Osteocyte (in vitro differentiated cells): ENCODE data around the gene BCAS4. TPM values are rescaled to one million over a fixed set of nuclear protein-coding genes. Genes with fewer than 3 reads are reported as not detected.

Experiments
- DNase-seq: peaks from one replicate; pipeline ENCODE4 v3.0.0; 2021; ENCODE audit warnings: mixed read lengths; ENCODE audit not compliant: unreplicated experiment; ENCODE audit errors: extremely low spot score
- H3K27ac Mint-ChIP-seq: one replicate; pipeline ENCODE4 v1.8.0; 2021; ENCODE audit warnings: mild to moderate bottlenecking, mixed read lengths; ENCODE audit not compliant: unreplicated experiment
- H3K27me3 Mint-ChIP-seq: one replicate; pipeline ENCODE4 v1.8.0; 2021; ENCODE audit warnings: mixed read lengths; ENCODE audit not compliant: unreplicated experiment
- H3K36me3 Mint-ChIP-seq: one replicate; pipeline ENCODE4 v1.8.0; 2021; ENCODE audit warnings: mixed read lengths; ENCODE audit not compliant: unreplicated experiment
- H3K4me1 Mint-ChIP-seq: one replicate; pipeline ENCODE4 v1.8.0; 2021; ENCODE audit warnings: mixed read lengths; ENCODE audit not compliant: unreplicated experiment
- H3K4me3 Mint-ChIP-seq: one replicate; pipeline ENCODE4 v1.8.0; 2021; ENCODE audit warnings: mild to moderate bottlenecking, moderate library complexity, mixed read lengths; ENCODE audit not compliant: unreplicated experiment
- H3K9me3 Mint-ChIP-seq: one replicate; pipeline ENCODE4 v1.8.0; 2021; ENCODE audit warnings: mixed read lengths; ENCODE audit not compliant: unreplicated experiment
- CTCF ChIP-seq: fragments of 200-600 bp; sonication (generic); IDR thresholded peaks from 2 replicates; pipeline ENCODE4 v1.5.0; 2021; ENCODE audit warnings: antibody characterized with exemption, mild to moderate bottlenecking, moderate library complexity
- total RNA-seq: library from RNA; stranded (reverse); gene quantifications from 2 replicates; pipeline ENCODE4 v1.2.1, GENCODE V29; 2021

The BCAS4 gene
- total RNA-seq, 1 donor from 2014 or later, result 4.2 TPM

GRCh38 chr20:50810063-50810462 is 15.2 kb downstream of the BCAS4 start:
- Mint-ChIP-seq H3K4me1 (peaks cover 2% of the 10 kb centered on the region), H3K27ac (no peak overlapping the region), H3K4me3 (no peak overlapping the region), H3K9me3 (no peaks in the 10 kb centered on the region), H3K36me3 (peaks cover 3% of the 10 kb centered on the region), H3K27me3 (no peaks in the 10 kb centered on the region)
- no peak for DNase-seq
- no peak for TF ChIP-seq CTCF

- H3K9me3 Mint-ChIP-seq, result no peaks in the 10 kb centered on the region
- H3K36me3 Mint-ChIP-seq, result peaks cover 3% of the 10 kb centered on the region
- H3K27me3 Mint-ChIP-seq, result no peaks in the 10 kb centered on the region
- H3K4me1 Mint-ChIP-seq, result peaks cover 9% of the 10 kb centered on the region
- H3K27ac Mint-ChIP-seq, result no peak overlapping the region
- no peak for TF ChIP-seq CTCF
- no peak for DNase-seq
- no peak overlapping the region for H3K4me3 Mint-ChIP-seq
Measured at GRCh38 chr20:50810842-50811241, 16.0 kb downstream of the BCAS4 start.

- no peak overlapping the region for H3K27ac Mint-ChIP-seq
- H3K36me3 Mint-ChIP-seq, result peaks cover 3% of the 10 kb centered on the region
- H3K4me3 Mint-ChIP-seq, result no peak overlapping the region
- no peaks in the 10 kb centered on the region for H3K27me3 Mint-ChIP-seq
- TF ChIP-seq CTCF, result no peak
- no peak for DNase-seq
- peaks cover 17% of the 10 kb centered on the region for H3K4me1 Mint-ChIP-seq
- H3K9me3 Mint-ChIP-seq, result no peaks in the 10 kb centered on the region
Measured at GRCh38 chr20:50813101-50813643, 18.3 kb downstream of the BCAS4 start.

GRCh38 chr20:50813801-50814200 is 18.9 kb downstream of the BCAS4 start:
- no peak overlapping the region for H3K4me3 Mint-ChIP-seq
- DNase-seq, result no peak
- no peak for TF ChIP-seq CTCF
- H3K9me3 Mint-ChIP-seq, result no peaks in the 10 kb centered on the region
- H3K36me3 Mint-ChIP-seq, result peaks cover 3% of the 10 kb centered on the region
- no peak overlapping the region for H3K27ac Mint-ChIP-seq
- H3K27me3 Mint-ChIP-seq, result no peaks in the 10 kb centered on the region
- peaks cover 22% of the 10 kb centered on the region for H3K4me1 Mint-ChIP-seq

GRCh38 chr20:50814438-50815161 is 19.7 kb downstream of the BCAS4 start:
- no peak for TF ChIP-seq CTCF
- H3K9me3 Mint-ChIP-seq, result no peaks in the 10 kb centered on the region
- DNase-seq, result no peak
- peaks cover 3% of the 10 kb centered on the region for H3K36me3 Mint-ChIP-seq
- peaks cover 22% of the 10 kb centered on the region for H3K4me1 Mint-ChIP-seq
- no peaks in the 10 kb centered on the region for H3K27me3 Mint-ChIP-seq
- H3K4me3 Mint-ChIP-seq, result no peak overlapping the region
- no peak overlapping the region for H3K27ac Mint-ChIP-seq
